GM19395 (cell line): ENCODE measurements around the gene USP37.

Source experiments
- ATAC-seq: cut with Tn5 transposase; IDR thresholded peaks from one replicate; pipeline ENCODE4 v1.9.1; 2021; ENCODE audit warnings: mild to moderate bottlenecking, moderate library complexity; ENCODE audit not compliant: unreplicated experiment

The USP37 gene

GRCh38 chr2:218434456-218434855, 133.7 kb downstream of the USP37 start:
- no peak for ATAC-seq

- no peak for ATAC-seq
These were observed 135.3 kb downstream of the USP37 start for GRCh38 chr2:218432676-218433365.

GRCh38 chr2:218431878-218432277, 136.3 kb downstream of the USP37 start:
- no peak for ATAC-seq

- ATAC-seq: no peak
These were observed 137.4 kb downstream of the USP37 start for GRCh38 chr2:218430721-218431120.

- no peak for ATAC-seq
These were observed 138.0 kb downstream of the USP37 start for GRCh38 chr2:218429911-218430692.

- no peak for ATAC-seq
These were observed 139.1 kb downstream of the USP37 start for GRCh38 chr2:218428846-218429558.

GRCh38 chr2:218427741-218428140, 140.4 kb downstream of the USP37 start:
- ATAC-seq: no peak

- ATAC-seq: no peak
These were observed 142.6 kb downstream of the USP37 start for GRCh38 chr2:218425531-218425930.

- ATAC-seq: no peak
These were observed 144.6 kb downstream of the USP37 start for GRCh38 chr2:218423584-218423983.

GRCh38 chr2:218422403-218423086, 145.6 kb downstream of the USP37 start:
- ATAC-seq: no peak

- ATAC-seq: no peak
These were observed 147.1 kb downstream of the USP37 start for GRCh38 chr2:218421027-218421426.

GRCh38 chr2:218419630-218420216, 148.4 kb downstream of the USP37 start:
- ATAC-seq: no peak

- no peak for ATAC-seq
These were observed 149.3 kb downstream of the USP37 start, which contains the start of gene VIL1 for GRCh38 chr2:218418717-218419458. Gene VIL1, plus strand, starts transcription at chr2:218419123. Its CDS starts 4,656 bp downstream, at chr2:218423779.

GRCh38 chr2:218418321-218418716, 149.8 kb downstream of the USP37 start:
- no peak for ATAC-seq

GRCh38 chr2:218407717-218408116, 160.4 kb downstream of the USP37 start:
- no peak for ATAC-seq

- ATAC-seq: peak; percentile 13
These were observed 161.1 kb downstream of the USP37 start for GRCh38 chr2:218406949-218407618.

- ATAC-seq: peak; percentile 77
These were observed 161.8 kb downstream of the USP37 start for GRCh38 chr2:218406209-218406948.

GRCh38 chr2:218405746-218406208, 162.4 kb downstream of the USP37 start:
- ATAC-seq: no peak
